AG10803 (cell line): ENCODE data around the gene FANCL.
"Not testable (repeated sequence)": the region's sequence is repeated elsewhere in the genome, so short reads cannot be mapped to it uniquely, and the experiment has no call there.

Experiments
- DNase-seq: peaks from one replicate; pipeline ENCODE4 v3.0.0; 2010; ENCODE audit warnings: low read depth
- H3K4me3 ChIP-seq: 2 replicates; pipeline ENCODE4 v1.5.1; 2011; ENCODE audit warnings: mild to moderate bottlenecking, low read length, control low read depth
- CTCF ChIP-seq: conservative IDR thresholded peaks from 2 replicates; pipeline ENCODE4 v1.5.1; 2011; ENCODE audit warnings: mild to moderate bottlenecking, low read length, control low read depth, inconsistent platforms

The FANCL gene

GRCh38 chr2:58157754-58158153 is 83.4 kb downstream of the FANCL start:
- TF ChIP-seq CTCF: no peak
- no peak overlapping the region for H3K4me3 ChIP-seq
- no peak for DNase-seq

- DNase-seq: peak; percentile 90
- TF ChIP-seq CTCF: no peak
- H3K4me3 ChIP-seq: no peak overlapping the region
Measured at GRCh38 chr2:58156780-58157179, 84.3 kb downstream of the FANCL start.

GRCh38 chr2:58155160-58155778 is 85.9 kb downstream of the FANCL start:
- no peak overlapping the region for H3K4me3 ChIP-seq
- no peak for DNase-seq

GRCh38 chr2:58146707-58147106 is 94.4 kb downstream of the FANCL start:
- no peak for TF ChIP-seq CTCF
- DNase-seq: no peak

More at GRCh38 chr2:58155160-58155778, 85.9 kb downstream of the FANCL start:
- no peak for TF ChIP-seq CTCF

GRCh38 chr2:58145769-58146168 is 95.4 kb downstream of the FANCL start:
- DNase-seq, H3K4me3 ChIP-seq: not testable (repeated sequence)

More at GRCh38 chr2:58146707-58147106, 94.4 kb downstream of the FANCL start:
- H3K4me3 ChIP-seq: no peak overlapping the region

GRCh38 chr2:58140508-58141072 is 100.5 kb downstream of the FANCL start:
- no peak overlapping the region for H3K4me3 ChIP-seq
- no peak for TF ChIP-seq CTCF
- DNase-seq: peak; percentile 93

GRCh38 chr2:58138396-58139030 is 102.6 kb downstream of the FANCL start:
- no peak for TF ChIP-seq CTCF
- DNase-seq: no peak
- no peak overlapping the region for H3K4me3 ChIP-seq
